ENCODE measurements around the gene CCT7. TPM values are rescaled to one million over a fixed set of nuclear protein-coding genes. Genes with fewer than 3 reads are reported as not detected.
"Not testable (repeated sequence)": the region's sequence is repeated elsewhere in the genome, so short reads cannot be mapped to it uniquely, and the experiment has no call there.

Gene CCT7
- total and polyA plus RNA-seq, 8 donors, result 124 to 243 (median 147) TPM

DNA sequence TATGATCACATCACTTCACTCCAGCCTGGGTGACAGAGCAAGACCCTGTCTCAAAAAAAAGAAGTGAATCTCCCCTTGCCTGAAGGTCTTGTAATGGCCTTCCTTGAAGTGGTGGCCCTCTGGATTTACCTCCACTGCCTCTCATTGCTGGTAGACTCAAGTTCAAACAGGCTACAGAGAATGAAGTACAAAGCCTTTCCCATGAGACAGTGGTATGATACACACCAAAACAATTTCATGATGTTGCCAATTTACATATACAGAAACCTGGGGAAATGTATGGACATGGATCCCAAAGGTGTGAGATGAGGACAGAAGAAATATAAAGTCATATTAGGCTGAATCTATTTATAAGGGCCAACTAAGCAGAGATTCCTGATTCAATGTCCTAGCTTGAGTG, 36.5 kb upstream of the CCT7 start:
- Histone ChIP-seq H3K27ac (no peak overlapping the region), H3K4me3 (no peak overlapping the region), H3K9me3 (no peaks in the 10 kb centered on the region), H3K27me3 (peaks cover 7 to 63% (median 19%) of the 10 kb centered on the region in 3 donors), H3K36me3 (no peaks in the 10 kb centered on the region), H3K4me1 (peaks cover 8 to 9% (median 8%) of the 10 kb centered on the region in 4 donors)
- TF ChIP-seq POLR2AphosphoS5 (IDR thresholded peaks at IDR 0.05) (no peak), POLR2A (IDR thresholded peaks at IDR 0.05) (no peak), EP300 (IDR thresholded peaks at IDR 0.05) (no peak)
- TF ChIP-seq, protein P1, sequence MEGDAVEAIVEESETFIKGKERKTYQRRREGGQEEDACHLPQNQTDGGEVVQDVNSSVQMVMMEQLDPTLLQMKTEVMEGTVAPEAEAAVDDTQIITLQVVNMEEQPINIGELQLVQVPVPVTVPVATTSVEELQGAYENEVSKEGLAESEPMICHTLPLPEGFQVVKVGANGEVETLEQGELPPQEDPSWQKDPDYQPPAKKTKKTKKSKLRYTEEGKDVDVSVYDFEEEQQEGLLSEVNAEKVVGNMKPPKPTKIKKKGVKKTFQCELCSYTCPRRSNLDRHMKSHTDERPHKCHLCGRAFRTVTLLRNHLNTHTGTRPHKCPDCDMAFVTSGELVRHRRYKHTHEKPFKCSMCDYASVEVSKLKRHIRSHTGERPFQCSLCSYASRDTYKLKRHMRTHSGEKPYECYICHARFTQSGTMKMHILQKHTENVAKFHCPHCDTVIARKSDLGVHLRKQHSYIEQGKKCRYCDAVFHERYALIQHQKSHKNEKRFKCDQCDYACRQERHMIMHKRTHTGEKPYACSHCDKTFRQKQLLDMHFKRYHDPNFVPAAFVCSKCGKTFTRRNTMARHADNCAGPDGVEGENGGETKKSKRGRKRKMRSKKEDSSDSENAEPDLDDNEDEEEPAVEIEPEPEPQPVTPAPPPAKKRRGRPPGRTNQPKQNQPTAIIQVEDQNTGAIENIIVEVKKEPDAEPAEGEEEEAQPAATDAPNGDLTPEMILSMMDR (IDR thresholded peaks at IDR 0.05), result no peak
- intact Hi-C loops (cut with DNase I; ENCODE audit: low total_unique reads), result no loop called here
- no peak for DNase-seq

GRCh38 chr2:73200281-73200680, 33.8 kb upstream of the CCT7 start:
- DNase-seq; H3K9me3 ChIP-seq; H3K36me3 ChIP-seq; intact Hi-C loops (cut with DNase I; ENCODE audit: low total_unique reads); H3K27ac ChIP-seq; H3K4me3 ChIP-seq: not testable (repeated sequence)
- WGBS, 5 donors, result 75 to 89% (median 80%) methylated on average over 10 of the region's 10 CpGs
- peaks cover 16 to 18% (median 16%) of the 10 kb centered on the region in 4 donors for H3K4me1 ChIP-seq
- H3K27me3 ChIP-seq, result peaks cover 13 to 83% (median 36%) of the 10 kb centered on the region in 3 donors

GRCh38 chr2:73202156-73203054, 31.7 kb upstream of the CCT7 start, which contains the start of gene NOTO:
TSS of gene NOTO (plus strand) at chr2:73202574. CDS start at chr2:73202667, 93 bp downstream.
- no peak for TF ChIP-seq POLR2AphosphoS5 (IDR thresholded peaks at IDR 0.05)
- TF ChIP-seq, protein P1 (IDR thresholded peaks at IDR 0.05), result no peak
- no peak for TF ChIP-seq EP300 (IDR thresholded peaks at IDR 0.05)
- no peak for TF ChIP-seq POLR2A (IDR thresholded peaks at IDR 0.05)
- no peaks in the 10 kb centered on the region for H3K9me3 ChIP-seq
- 2 to 4% (median 2%) methylated on average over 47 to 87 of the region's 87 CpGs for WGBS, 5 donors
- peaks cover 16 to 18% (median 16%) of the 10 kb centered on the region in 4 donors for H3K4me1 ChIP-seq
- H3K36me3 ChIP-seq, result no peaks in the 10 kb centered on the region
- peaks cover 13 to 81% (median 40%) of the 10 kb centered on the region in 3 donors for H3K27me3 ChIP-seq
- H3K4me3 ChIP-seq, result peak within 1 kb of the TSS; percentile 18 to 48 (median 26)
- no peak within 1 kb of the TSS for H3K27ac ChIP-seq
- intact Hi-C loops (cut with DNase I; ENCODE audit: low total_unique reads), result no loop called here
- peak in 1 of 2 donors; percentile 32 for DNase-seq

GRCh38 chr2:73203055-73203681, 30.9 kb upstream of the CCT7 start:
- intact Hi-C loops (cut with DNase I; ENCODE audit: low total_unique reads), result no loop called here
- TF ChIP-seq POLR2AphosphoS5 (IDR thresholded peaks at IDR 0.05) (no peak), POLR2A (IDR thresholded peaks at IDR 0.05) (no peak), EP300 (IDR thresholded peaks at IDR 0.05) (no peak)
- TF ChIP-seq, protein P1 (IDR thresholded peaks at IDR 0.05), result no peak
- H3K36me3 ChIP-seq, result no peaks in the 10 kb centered on the region
- WGBS, 5 donors, result 3 to 9% (median 6%) methylated on average over 36 to 44 of the region's 44 CpGs
- DNase-seq, result peak in 1 of 2 donors; percentile 36
- peak overlapping the region; percentile 18 to 48 (median 26) for H3K4me3 ChIP-seq
- peaks cover 16 to 18% (median 16%) of the 10 kb centered on the region in 4 donors for H3K4me1 ChIP-seq
- peaks cover 13 to 77% (median 40%) of the 10 kb centered on the region in 3 donors for H3K27me3 ChIP-seq
- H3K27ac ChIP-seq, result no peak overlapping the region
- no peaks in the 10 kb centered on the region for H3K9me3 ChIP-seq
